DOHH2 (cell line): Measurements from ENCODE around the gene ASTL.

Experiments
- H3F3A ChIP-seq: fragments of 200-600 bp; sonication (generic), shearing (Covaris generic); 2 replicates; pipeline ENCODE4 v1.6.0; 2016; ENCODE audit warnings: antibody characterized with exemption, mild to moderate bottlenecking; ENCODE audit not compliant: control insufficient read depth, insufficient read depth
- H3K27ac ChIP-seq: fragments of 200-600 bp; sonication (generic); 2 replicates; pipeline ENCODE4 v1.5.1; 2014; ENCODE audit warnings: low read depth, mild to moderate bottlenecking, low read length, moderate library complexity
- H3K27me3 ChIP-seq: fragments of 200-600 bp; sonication (generic); 2 replicates; pipeline ENCODE4 v1.6.1; 2014; ENCODE audit warnings: mild to moderate bottlenecking, low read length, mixed read lengths; ENCODE audit not compliant: control insufficient read depth
- H3K36me3 ChIP-seq: fragments of 200-600 bp; sonication (generic); 2 replicates; pipeline ENCODE4 v1.6.1; 2014; ENCODE audit warnings: mild to moderate bottlenecking, low read length, moderate library complexity, mixed read lengths; ENCODE audit not compliant: control insufficient read depth
- H3K4me1 ChIP-seq: fragments of 200-600 bp; sonication (generic); 2 replicates; pipeline ENCODE4 v1.6.1; 2014; ENCODE audit warnings: mild to moderate bottlenecking, low read length, mixed read lengths; ENCODE audit not compliant: control insufficient read depth
- H3K4me2 ChIP-seq: fragments of 200-600 bp; sonication (generic); 2 replicates; pipeline ENCODE4 v1.6.0; 2014; ENCODE audit warnings: mild to moderate bottlenecking, low read length, moderate library complexity
- H3K4me3 ChIP-seq: fragments of 200-600 bp; sonication (generic); 2 replicates; pipeline ENCODE4 v1.5.1; 2014; ENCODE audit warnings: mild to moderate bottlenecking, low read length, mixed read lengths
- H3K79me2 ChIP-seq: fragments of 200-600 bp; sonication (generic); 2 replicates; pipeline ENCODE4 v1.6.1; 2014; ENCODE audit warnings: mild to moderate bottlenecking, low read length, mixed read lengths; ENCODE audit not compliant: control insufficient read depth
- H3K9me2 ChIP-seq: fragments of 200-600 bp; sonication (generic); replicated peaks from 2 replicates; pipeline ENCODE4 v1.6.1; 2014; ENCODE audit warnings: mild to moderate bottlenecking, low read length, mixed read lengths; ENCODE audit not compliant: control insufficient read depth
- H3K9me3 ChIP-seq: fragments of 200-600 bp; sonication (generic); 2 replicates; pipeline ENCODE4 v1.6.1; 2014; ENCODE audit warnings: antibody characterized with exemption, low read length, mixed read lengths; ENCODE audit not compliant: control insufficient read depth, insufficient read depth
- H4K20me1 ChIP-seq: fragments of 200-600 bp; sonication (generic); 2 replicates; pipeline ENCODE4 v1.6.0; 2014; ENCODE audit warnings: low read depth, mild to moderate bottlenecking, antibody characterized with exemption, low read length, moderate library complexity; ENCODE audit not compliant: control insufficient read depth, insufficient read depth
- EZH2phosphoT487 ChIP-seq: fragments of 200-600 bp; sonication (generic); IDR thresholded peaks from 2 replicates; pipeline ENCODE4 v1.6.1; 2017; ENCODE audit warnings: borderline replicate concordance, mild to moderate bottlenecking, antibody characterized with exemption, low read length, moderate library complexity, mixed read lengths
- TF ChIP-seq, protein P1 (sequence below): fragments of 200-600 bp; sonication (generic); IDR thresholded peaks from one replicate; pipeline ENCODE4 v1.5.1; 2014; ENCODE audit warnings: antibody characterized with exemption, mild to moderate bottlenecking, low read depth, low read length; ENCODE audit not compliant: poor library complexity, severe bottlenecking

Gene ASTL

GRCh38 chr2:96075199-96075771, 63.0 kb downstream of the ASTL start:
- H3F3A ChIP-seq = no peaks in the 10 kb centered on the region
- H3K4me2 ChIP-seq = no peak overlapping the region
- TF ChIP-seq, protein P1, sequence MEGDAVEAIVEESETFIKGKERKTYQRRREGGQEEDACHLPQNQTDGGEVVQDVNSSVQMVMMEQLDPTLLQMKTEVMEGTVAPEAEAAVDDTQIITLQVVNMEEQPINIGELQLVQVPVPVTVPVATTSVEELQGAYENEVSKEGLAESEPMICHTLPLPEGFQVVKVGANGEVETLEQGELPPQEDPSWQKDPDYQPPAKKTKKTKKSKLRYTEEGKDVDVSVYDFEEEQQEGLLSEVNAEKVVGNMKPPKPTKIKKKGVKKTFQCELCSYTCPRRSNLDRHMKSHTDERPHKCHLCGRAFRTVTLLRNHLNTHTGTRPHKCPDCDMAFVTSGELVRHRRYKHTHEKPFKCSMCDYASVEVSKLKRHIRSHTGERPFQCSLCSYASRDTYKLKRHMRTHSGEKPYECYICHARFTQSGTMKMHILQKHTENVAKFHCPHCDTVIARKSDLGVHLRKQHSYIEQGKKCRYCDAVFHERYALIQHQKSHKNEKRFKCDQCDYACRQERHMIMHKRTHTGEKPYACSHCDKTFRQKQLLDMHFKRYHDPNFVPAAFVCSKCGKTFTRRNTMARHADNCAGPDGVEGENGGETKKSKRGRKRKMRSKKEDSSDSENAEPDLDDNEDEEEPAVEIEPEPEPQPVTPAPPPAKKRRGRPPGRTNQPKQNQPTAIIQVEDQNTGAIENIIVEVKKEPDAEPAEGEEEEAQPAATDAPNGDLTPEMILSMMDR = no peak
- TF ChIP-seq EZH2phosphoT487 = no peak
- H3K4me1 ChIP-seq = no peaks in the 10 kb centered on the region
- H3K27me3 ChIP-seq = peaks cover 8% of the 10 kb centered on the region; the same call in 1 of the 2 replicates
- no peak overlapping the region for H3K4me3 ChIP-seq
- H3K79me2 ChIP-seq = no peaks in the 10 kb centered on the region
- no peaks in the 10 kb centered on the region for H3K9me2 ChIP-seq
- no peak overlapping the region for H3K27ac ChIP-seq
- H3K36me3 ChIP-seq = no peaks in the 10 kb centered on the region
- H3K9me3 ChIP-seq = no peaks in the 10 kb centered on the region
- H4K20me1 ChIP-seq = no peaks in the 10 kb centered on the region

DNA sequence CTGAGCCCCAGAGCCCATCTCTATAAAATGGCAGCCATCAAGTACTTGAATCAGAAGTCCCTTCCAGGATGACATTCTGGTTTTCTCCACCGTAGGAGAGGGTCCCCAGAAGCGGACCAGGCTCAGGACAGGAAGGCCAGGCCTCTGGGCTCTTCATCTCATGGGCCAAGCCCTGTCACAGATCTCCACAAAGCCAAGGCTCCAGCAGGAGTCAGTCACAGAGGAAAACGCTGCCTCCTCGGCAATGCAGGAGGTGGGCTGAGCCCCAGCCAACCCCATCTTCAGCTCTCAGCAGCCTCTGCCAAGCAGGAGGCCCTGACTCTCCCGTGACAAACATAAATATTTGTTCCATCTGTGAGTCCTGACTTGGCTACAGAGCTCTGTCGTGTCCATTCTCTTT, 64.1 kb downstream of the ASTL start:
- Histone ChIP-seq H4K20me1 (no peaks in the 10 kb centered on the region), H3K27ac (no peak overlapping the region), H3K9me3 (no peaks in the 10 kb centered on the region), H3K4me2 (no peak overlapping the region), H3K36me3 (no peaks in the 10 kb centered on the region), H3K4me1 (no peaks in the 10 kb centered on the region), H3K9me2 (no peaks in the 10 kb centered on the region), H3K27me3 (peaks cover 5% of the 10 kb centered on the region; the same call in 1 of the 2 replicates), H3K4me3 (no peak overlapping the region), H3F3A (no peaks in the 10 kb centered on the region), H3K79me2 (no peaks in the 10 kb centered on the region)
- TF ChIP-seq, protein P1 = no peak
- no peak for TF ChIP-seq EZH2phosphoT487

DNA sequence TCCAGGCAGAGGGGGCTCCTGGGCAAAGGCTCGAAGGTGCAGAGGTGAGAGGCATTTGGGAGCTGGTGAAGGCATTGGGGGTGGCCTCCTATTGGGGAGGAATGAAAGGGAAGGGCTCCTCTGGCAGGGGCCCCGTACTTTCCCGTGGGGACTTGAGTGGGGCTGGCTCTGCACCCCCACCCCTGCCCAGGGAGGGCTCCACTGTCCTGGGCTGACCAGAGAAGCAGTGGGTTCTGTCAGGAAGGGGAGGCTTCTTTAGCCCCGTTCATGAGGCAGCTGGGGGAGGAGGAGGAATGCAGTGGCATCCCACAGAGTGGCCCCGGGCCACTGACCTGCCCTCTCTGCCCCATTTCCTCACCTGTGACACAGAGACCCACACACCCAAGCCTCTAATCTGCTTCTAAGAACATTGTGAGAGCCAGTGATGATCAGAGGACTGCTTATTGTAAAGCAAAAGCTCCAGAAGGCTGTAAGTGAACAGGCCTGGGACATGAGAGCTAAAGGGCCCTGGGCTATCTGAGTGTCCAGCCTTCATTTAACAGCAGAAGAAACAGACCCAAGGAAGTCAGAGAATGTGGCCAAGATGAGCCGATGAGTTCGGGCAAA, 65.0 kb downstream of the ASTL start:
- Histone ChIP-seq H3F3A (no peaks in the 10 kb centered on the region), H3K4me2 (no peak overlapping the region), H4K20me1 (no peaks in the 10 kb centered on the region), H3K27ac (no peak overlapping the region), H3K27me3 (peaks cover 5% of the 10 kb centered on the region; the same call in 1 of the 2 replicates), H3K36me3 (no peaks in the 10 kb centered on the region), H3K79me2 (no peaks in the 10 kb centered on the region), H3K4me3 (no peak overlapping the region), H3K9me3 (no peaks in the 10 kb centered on the region), H3K9me2 (no peaks in the 10 kb centered on the region), H3K4me1 (no peaks in the 10 kb centered on the region)
- no peak for TF ChIP-seq EZH2phosphoT487
- TF ChIP-seq, protein P1 = no peak
